ENCODE results near the gene SPRY4.
"Not testable (repeated sequence)": the region's sequence is repeated elsewhere in the genome, so short reads cannot be mapped to it uniquely, and the experiment has no call there.

Gene SPRY4

DNA sequence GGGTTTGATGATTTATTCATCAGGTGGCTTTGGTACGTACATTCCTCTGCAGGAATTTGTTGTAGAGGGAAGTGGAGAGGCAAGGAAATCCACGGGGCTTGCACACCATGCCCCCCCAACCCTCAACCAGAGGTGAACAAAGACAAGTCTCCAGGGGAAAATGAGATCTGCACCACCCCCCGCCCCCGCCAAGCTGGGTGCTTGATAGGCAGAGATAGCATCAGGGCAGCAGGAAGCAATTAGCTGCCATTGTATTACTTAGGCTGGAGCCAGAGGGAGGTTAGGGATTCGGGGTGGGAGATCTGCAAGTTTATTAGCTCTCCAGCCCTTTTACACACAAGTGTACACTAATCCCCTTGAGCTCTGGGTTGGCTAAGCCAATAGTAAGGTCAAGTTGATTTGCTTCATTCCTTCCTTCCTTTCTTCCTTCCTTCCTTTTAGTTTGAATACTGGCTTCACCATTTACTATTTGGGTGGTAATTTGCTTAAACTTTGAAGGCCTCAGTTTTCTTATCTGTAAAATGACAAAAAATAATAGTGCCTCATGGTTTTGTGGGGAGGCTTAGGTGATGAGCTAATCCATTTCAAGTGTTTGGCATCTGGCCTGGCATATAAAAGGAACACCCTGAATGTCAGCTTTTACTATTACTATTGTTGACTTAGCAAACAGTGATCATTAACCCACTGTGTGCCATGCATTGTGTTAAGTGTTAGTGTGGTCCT lies 34.1 kb downstream of the SPRY4 start:
- no peak for DNase-seq

GRCh38 chr5:142289708-142290576 lies 34.9 kb downstream of the SPRY4 start:
- DNase-seq: no peak

- DNase-seq: no peak
Measured at GRCh38 chr5:142287973-142288313, 36.9 kb downstream of the SPRY4 start.

DNA sequence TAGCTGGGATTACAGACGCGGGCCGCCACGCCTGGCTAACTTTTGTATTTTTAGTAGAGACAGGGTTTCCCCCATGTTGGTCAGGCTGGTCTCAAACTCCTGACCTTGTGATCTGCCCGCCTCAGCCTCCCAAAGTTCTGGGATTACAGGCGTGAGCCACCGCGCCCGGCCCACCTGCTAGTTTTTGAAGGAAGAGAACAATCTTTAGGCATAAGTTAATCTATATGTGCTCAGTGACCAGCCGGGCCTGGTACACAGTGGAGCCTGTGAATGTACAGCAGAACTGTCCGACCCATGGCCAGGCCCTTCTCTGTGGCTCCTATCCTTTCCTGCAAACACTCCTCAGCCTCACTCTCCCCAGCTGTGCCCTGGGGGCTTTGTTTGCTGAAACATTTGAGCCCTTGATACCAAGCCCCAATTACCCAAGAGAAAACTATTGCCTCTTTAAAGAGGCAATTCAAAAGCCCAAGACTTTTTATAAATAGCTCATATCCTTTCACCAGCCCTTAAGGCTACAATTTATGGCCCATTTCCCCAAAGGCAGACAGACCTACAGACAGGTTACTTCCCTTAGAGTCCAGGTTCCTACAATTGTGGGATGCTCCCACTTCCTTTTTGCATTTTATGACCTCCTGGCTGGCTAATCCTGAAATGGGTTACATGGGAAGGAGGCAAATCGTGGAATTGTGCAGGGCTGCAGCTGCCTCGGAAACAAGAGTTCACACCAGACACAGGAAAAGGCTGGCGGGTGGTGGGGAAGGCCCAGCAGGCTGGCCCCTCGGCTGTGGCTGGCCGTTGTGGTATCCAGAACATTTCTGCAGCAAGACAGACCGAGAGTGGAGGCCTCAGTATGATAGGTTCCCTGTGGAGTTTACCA lies 37.5 kb downstream of the SPRY4 start:
- DNase-seq: no peak

DNA sequence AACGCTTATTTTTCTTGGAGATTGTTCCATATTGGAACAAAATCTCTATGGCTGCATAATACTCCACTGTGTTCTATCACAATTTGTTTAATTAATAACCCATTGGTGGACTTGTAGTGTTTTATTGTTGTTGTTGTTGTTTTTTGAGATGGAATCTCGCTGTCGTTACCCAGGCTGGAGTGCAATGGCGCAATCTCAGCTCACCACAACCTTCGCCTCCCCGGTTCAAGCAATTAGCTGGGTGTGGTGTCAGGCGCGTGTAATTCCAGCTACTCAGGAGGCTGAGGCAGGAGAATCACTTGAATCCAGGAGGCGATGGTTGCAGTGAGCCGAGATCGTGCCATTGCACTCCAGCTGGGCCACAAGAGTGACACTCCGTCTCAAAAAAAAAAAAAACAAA lies 38.7 kb downstream of the SPRY4 start:
- DNase-seq: no peak

DNA sequence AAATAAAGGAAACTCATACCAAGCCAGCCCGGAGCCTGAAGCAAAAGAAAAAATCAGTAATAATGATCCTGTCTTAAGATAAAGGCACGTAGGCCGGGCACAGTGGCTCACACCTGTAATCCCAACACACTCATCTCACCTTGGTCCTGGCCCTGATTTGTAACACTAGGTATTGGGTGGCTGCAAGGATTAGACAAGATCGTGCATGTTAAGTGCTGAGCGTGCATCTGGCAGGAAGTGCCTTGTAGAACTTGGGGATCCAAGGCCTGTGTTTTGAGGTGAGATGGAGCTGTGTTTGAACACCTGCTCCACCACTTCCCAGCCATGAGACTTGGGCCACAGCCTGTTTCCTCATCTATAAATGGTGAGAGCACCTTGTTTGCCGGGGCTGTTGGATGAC lies 41.5 kb downstream of the SPRY4 start:
- DNase-seq: no peak

DNA sequence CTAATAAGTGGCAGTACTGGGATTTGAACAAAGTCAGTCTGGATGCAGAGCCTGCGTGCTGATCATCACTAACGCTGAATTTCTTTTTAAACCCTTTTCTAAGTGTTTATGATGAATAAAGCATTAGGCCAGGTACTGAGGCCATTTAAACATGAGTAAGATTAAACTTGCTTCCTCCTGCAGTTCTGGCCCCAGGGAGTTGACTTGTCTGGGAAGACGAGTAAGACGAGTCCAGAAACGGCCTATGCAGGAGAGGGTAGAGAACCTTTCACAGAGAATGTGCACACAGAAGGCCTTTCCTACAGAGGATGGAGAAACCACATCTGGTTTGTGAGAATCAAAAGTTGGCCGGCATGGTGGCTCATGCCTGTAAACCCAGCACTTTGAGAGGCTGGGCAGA lies 42.9 kb downstream of the SPRY4 start:
- DNase-seq: no peak

- no peak for DNase-seq
Measured at GRCh38 chr5:142281008-142281367, 43.8 kb downstream of the SPRY4 start.

DNA sequence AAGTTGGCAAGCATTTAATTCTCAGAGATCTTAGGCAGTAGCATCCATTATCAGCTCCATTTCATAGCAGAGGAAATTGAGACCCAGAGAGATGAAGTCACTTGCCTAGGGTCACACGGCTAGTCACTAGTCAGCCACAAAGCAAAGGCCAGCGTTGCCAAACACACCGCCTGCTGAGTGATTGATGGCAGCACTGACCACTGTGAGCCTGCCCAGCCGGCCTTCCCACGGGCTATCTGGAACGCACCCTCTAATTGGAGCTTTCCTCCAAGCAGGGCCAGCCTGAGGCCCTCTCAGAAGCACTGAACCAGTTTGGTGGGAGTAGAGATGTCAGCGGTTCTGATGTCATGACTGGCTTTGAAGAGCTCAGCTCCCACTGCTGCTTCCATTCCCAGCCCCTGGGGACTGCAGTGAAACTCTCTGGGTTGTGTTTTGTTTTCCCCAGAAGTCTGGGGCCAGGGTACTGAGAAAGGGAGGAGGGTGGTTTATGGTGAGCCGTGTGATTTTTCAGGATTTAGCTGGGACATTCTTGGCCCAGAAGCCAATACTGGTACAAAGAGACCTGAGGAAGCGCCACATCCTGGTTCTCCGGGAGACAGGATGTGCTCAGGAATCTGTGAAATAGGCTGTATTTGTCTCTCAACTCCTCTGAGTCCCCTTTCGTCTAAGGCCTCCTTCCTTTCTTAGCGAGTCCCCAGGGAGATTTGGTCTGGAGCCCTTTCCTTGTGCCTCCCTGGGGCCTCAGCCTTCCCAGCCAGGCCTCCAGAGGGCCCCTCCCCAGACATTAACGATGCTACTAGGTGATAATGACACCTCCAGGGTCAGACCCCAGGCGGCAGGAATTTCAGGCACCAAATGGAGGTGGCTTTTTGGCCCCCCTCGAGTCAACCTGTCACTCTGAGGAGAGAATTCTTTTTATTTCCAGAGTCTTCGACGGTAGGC lies 44.5 kb downstream of the SPRY4 start:
- DNase-seq: no peak

- no peak for DNase-seq
Measured at GRCh38 chr5:142278627-142279026, 46.2 kb downstream of the SPRY4 start.

- DNase-seq: no peak
Measured at GRCh38 chr5:142277796-142278195, 47.0 kb downstream of the SPRY4 start.

DNA sequence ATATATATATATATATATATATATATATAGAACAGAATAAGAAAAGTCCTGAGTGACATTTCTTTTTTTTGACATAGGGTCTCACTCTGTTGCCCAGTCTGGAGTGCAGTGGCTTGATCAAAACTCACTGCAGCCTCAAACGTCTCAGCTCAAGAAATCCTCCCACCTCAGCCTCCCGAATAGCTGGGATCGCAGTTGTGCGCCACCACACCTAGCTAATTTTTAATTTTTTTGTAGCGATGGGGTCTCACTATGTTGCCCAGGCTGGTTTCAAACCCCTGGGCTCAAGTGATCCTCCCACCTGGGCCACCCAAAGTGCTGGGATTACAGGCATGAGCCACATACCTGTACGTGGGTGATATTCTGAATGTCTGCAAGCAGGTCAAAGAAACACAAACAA lies 48.3 kb downstream of the SPRY4 start:
- no peak for DNase-seq

- DNase-seq: no peak
Measured at GRCh38 chr5:142275496-142275895, 49.3 kb downstream of the SPRY4 start.

DNA sequence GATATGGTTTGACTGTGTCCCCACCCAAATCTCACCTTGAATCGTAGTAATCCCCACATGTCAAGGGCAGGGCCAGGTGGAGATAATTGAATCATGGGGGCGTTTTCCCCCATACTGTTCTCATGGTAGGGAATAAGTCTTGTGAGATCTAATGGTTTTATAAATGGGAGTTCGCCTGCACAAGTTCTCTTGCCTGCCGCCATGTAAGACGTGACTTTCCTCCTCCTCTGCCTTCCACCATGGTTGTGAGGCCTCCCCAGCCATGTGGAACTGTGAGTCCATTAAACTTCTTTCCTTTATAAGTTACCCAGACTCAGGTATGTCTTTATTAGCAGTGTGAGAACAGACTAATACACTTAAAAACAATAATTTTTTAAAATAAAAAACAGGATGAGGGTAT lies 52.2 kb downstream of the SPRY4 start:
- DNase-seq: not testable (repeated sequence)

GRCh38 chr5:142264084-142264483 lies 60.7 kb downstream of the SPRY4 start:
- not testable (repeated sequence) for DNase-seq

DNA sequence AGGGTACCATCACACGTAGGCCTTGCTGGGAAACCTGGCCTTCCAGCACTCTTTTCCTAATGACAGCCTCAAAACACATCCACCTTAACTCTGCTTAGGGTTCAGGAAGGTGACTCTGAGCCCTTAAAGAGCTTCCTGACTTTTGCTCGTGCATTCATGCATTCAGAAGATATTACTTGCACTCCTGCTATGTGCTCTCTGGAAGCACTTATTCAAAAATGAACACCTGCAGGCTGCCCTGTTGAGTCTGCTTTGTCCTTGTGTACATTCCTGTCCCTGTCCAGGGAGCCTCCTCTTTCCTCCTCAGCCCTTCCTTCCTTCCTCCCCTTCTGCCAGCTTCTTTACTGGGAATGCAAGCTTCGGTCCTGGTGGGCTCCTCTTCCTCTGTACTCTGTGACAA lies 61.5 kb downstream of the SPRY4 start:
- no peak for DNase-seq

GRCh38 chr5:142262683-142263082 lies 62.1 kb downstream of the SPRY4 start:
- DNase-seq: no peak
